ENCODE measurements around the gene NUDCD2.
A peak's percentile ranks its signal among the peaks of the same experiment; 100 is the strongest.
"Not testable (repeated sequence)": the region's sequence is repeated elsewhere in the genome, so short reads cannot be mapped to it uniquely, and the experiment has no call there.

The NUDCD2 gene

DNA sequence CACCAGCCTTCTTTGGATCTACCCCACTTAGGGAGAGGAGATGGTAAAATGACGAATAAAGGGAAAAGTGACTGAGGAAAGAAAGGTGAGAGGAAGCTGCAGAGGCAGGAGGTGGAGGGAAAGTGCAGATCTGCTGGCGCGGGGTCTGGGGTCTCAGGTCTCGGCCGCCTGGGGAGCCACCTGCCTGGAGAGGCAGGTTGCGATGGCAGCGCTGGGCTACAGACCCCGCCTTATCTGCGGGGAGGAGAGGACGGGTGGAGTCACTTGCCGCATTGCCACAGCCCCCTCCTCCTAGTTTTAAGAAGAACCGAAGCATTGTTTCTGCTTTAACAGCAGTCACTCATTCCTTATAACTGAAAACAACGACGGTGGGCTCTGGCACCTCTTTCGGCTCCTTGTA lies 44.2 kb downstream of the NUDCD2 start:
- not testable (repeated sequence) for FAIRE-seq

DNA sequence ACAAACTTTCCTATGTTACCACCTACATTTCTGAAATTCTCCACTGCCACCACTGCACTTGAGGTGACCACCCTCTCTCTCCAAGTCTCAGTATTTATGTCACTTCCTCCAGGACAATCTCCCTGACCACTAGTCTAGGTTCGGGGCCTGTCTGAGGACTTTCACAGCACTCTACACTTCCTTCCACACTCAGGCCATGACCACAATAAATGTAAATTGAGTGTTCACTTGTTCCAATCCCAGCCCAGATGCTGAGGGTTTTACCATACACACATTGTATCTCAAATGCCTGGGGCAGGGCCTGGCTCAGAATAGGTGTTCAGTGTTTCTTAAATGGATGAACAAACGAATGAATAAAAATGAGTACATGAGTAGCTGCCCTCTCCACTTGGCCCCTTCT lies 49.4 kb downstream of the NUDCD2 start:
- no peak for FAIRE-seq

DNA sequence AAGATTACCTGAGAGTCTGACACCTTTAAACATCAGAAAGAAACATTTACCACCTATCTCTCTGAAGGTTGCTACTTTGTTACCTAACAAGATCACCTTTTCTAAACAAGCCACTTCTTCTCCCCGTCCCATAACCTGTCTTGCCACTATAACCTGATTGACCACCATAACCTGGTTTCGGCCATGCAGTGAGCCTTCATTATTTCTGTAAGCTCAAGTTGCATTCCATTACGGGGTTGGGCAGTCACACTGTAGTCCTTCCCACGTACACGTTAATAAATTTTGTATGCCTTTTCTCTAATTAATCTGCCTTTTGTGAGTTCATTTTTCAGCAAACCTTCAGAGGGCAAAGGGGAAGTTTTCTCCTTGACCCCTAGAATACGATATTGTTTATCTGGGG lies 50.5 kb downstream of the NUDCD2 start:
- no peak for FAIRE-seq

DNA sequence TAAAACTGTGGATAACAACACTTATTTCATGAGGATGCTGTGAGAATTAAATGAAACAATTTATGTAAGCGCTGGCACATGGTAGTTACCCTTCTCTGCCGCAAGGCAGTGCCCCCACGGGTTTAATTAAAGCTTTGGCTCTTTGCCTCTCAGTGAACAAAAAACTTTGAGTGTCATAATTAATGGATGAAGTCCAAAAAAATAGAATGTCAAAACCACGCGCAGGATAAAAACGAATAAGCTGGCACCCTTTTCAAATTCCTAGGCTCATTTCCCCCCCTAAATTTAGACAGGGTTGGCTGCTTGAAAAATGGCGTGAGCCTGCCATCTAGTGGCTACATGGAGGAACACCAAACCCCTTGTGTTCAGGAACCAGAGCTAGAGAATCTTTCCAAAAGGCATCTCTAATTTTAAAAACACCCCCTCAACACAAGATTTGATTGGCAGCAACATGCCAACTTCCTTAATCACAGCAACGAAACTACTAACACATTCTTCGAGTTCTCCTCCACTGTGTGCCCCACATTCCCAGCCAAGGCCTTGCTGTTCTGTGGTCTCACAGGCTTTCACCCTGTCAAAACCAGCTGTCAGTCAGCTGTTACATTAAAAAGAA lies 51.5 kb downstream of the NUDCD2 start:
- peak; percentile 84 for FAIRE-seq

DNA sequence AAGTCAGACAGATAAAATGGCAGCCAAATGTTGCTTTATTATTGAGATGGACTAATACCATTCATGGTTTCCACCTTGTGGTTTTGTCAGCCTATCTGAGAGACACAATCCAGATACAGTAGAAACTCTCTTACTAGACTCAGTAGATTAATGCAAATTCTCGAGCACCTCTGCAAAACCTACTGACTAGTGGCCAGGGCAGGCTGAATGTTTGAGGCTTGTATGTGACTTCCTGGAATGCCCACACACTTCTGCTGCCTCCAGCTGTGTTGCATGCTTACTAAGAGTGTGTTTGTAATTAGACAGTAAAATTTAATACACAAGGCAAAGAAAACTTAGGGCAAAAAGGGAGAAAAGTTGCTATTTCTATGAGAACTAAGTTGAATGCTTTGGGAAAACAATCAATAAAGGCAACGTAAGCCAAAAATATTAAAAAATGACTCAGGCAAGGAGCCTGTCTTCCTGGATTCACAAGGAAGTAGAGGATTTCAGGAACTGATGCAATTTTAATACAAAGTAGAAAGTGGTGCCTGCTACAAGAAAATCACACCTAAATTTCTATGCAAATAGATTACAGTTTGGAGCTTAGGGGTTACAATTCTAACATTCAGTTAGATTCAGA lies 52.8 kb downstream of the NUDCD2 start:
- no peak for FAIRE-seq

DNA sequence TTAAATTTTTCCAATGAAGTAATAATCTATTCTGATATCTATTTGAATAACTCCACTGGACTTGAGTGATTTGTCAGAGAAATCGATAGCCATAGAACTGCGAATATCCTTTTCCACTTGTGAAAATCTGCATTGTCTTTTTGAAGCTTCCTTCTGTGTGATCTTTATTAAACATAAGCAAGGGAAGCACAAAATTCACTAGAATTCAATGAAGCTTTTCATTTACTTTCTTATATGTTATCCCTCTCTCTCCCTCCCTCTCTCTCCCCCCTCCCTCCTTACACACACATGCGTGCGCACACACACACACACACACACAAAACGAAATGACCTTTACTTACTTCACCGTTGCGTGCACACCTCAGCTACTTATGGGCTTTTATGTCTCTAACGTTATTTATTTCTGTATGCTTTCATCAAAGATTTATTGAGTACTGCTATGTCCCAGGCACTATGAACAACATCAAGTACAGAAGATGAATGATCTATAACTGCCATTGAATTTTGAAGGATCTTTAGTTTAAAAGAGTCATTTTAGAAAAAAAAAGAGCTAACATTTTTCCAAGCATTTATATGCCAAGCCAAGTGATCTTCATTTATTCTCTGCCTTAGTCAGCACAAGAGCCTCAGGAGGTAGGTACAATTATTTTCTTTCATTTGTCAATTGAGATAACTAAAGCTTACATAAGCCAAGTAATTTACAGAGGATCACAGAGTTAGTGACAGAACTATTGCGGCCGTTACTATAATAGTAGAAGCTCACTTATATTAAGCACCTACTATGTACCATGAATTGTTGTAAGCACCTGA lies 55.3 kb downstream of the NUDCD2 start:
- no peak for FAIRE-seq

DNA sequence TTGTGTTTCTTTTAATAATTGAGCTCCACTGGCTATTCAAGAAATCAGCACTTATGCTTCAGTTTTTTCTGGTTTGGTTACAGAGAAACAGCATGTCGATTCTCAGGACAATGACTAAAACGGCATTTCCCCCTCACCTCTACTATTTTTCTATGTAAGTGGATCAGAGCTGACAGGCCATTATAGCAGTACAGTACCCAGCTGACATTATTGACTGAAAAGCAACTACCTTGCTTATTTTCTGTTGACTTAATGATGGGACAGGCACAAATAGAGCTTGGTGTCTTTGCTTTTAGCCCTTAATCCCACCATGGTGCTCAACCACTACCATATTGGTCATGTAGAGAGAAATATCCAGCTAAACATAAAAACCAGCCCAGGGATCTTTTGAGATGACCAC lies 57.9 kb downstream of the NUDCD2 start:
- FAIRE-seq, result no peak

DNA sequence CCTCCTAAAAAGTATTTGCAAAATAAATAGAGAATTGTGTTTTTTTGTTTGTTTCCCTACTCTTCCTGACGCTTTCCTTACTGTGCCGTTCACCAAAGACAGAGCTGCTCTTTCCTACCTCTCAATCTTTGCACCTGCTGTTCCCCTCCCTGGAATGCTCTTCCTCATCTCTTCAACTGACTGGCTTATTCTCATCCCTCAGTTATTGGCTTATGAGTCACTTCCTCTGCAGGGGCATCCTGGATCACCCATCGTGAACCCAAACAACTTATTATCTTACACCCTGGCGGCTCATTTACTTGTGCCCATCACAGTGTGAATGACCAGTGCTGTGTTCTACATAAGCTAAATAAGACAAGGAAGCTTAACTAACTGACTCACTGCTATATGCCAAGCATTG lies 58.6 kb downstream of the NUDCD2 start:
- FAIRE-seq, result no peak

DNA sequence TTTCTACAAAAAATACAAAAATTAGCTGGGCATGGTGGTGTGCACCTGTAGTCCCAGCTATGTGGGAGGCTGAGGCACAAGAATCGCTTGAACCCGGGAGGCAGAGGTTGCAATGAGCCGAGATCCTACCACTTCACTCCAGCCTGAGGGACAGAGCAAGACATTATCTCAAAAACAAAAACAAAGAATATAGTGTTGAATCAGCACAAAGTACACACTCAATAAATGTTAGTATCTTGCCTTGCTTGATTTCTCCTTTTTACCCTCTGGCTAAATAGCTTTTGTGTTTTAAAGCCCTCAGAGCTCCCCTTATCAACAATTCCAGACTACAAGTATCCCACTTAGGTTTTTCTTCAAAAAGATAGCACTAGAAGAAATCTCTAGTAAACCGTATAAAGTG lies 60.0 kb downstream of the NUDCD2 start:
- no peak for FAIRE-seq

DNA sequence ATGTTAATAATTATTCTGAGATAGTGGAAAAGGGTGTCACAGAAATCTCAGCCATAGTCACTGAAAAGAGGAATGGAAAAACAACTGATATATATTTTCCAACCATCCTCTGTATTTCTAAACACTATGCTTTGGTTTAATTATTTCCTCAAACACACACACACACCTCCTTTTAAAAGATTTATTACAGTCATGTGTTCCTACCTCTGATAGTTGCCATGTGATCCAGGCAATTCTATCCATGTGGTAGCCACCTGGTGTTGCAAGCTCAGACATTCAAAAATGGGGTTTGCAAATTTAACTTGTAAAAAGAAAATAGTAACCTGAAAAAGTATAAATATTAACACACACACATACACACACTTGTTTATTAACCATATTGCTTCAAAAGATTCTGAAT lies 62.5 kb downstream of the NUDCD2 start:
- FAIRE-seq, result no peak

DNA sequence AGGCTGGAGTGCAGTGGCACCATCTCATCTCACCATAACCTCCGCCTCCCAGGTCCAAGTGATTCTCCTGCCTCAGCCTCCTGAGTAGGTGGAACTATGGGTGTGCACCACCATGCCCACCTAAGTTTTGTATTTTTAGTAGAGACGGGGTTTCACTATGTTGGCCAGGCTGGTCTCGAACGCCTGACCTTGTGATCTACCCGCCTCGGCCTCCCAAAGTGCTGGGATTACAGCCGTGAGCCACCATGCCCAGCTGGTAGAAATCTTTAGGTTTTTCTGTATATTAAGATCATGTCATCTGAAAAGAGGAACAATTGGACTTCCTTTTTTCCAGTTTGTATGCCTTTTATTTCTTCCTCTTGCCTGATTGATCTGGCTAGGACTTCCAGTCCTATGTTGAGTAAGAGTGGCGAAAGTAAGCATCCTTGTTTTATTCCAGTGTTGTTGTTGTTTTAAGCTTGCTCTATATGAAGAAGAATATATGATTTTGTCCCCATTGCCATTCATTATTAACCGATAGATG lies 63.0 kb downstream of the NUDCD2 start:
- FAIRE-seq, result not testable (repeated sequence)
